ENCODE data around the gene RIMS3. TPM values are rescaled to one million over a fixed set of nuclear protein-coding genes. Genes with fewer than 3 reads are reported as not detected.

Gene RIMS3
- total RNA-seq, 1 experiment from 2014 or later, result 13.7 TPM

DNA sequence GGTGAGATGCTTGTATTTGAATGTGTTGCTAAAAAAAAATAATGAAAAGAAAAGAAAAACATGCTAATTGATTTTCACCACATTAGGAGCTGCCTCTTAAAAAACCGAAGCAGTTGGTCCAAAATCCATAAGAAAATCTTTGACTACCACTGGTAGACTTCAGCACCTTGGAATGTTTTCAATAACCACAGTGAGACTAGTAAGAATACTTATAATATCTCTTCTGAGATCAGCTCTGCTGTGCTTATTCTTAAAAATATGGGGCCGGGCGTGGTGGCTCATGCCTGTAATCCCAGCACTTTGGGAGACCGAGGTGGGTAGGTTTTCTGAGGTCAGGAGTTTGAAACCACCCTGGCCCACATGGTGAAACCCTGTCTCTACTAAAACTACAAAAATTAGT lies 41.1 kb upstream of the RIMS3 start:
- H3K9me3 ChIP-seq (ENCODE audit: control insufficient read depth, low read depth, low read length), result no peaks in the 10 kb centered on the region
- no peak overlapping the region for H3T11ph ChIP-seq (ENCODE audit: low read length)
- no peaks in the 10 kb centered on the region for H3K27me3 ChIP-seq (ENCODE audit: insufficient read depth, low read length)
- no peak overlapping the region for H3K18ac ChIP-seq (ENCODE audit: insufficient read length, low read depth, low read length)
- no peak overlapping the region for H2AFZ ChIP-seq (ENCODE audit: low read length)
- H4K20me1 ChIP-seq (ENCODE audit: control insufficient read depth, insufficient read depth, insufficient read length), result no peaks in the 10 kb centered on the region
- no peak overlapping the region for H3K4me2 ChIP-seq (ENCODE audit: insufficient read depth, insufficient read length, low read length)
- H3K4ac ChIP-seq (ENCODE audit: low read depth, low read length), result no peak overlapping the region
- H3K56ac ChIP-seq (ENCODE audit: insufficient read length, low read depth, low read length), result no peak overlapping the region
- WGBS (ENCODE audit: extremely low coverage, insufficient read length, low lambda C conversion rate), result no CpG with 5 or more reads among the region's 4 CpGs
- H3K79me1 ChIP-seq (ENCODE audit: insufficient read depth, low read depth, low read length, poor library complexity, severe bottlenecking), result no peaks in the 10 kb centered on the region
- H2BK15ac ChIP-seq (ENCODE audit: low read depth, low read length), result no peak overlapping the region
- H3K23me2 ChIP-seq (ENCODE audit: insufficient read length, low read depth, low read length, poor library complexity, severe bottlenecking), result peaks cover 5% of the 10 kb centered on the region
- Mint-ChIP-seq H3K9me3 (no peaks in the 10 kb centered on the region), H3K36me3 (ENCODE audit: insufficient read depth in 1 of 3, low read depth in 3 of 3) (no peaks in the 10 kb centered on the region; a peak in 1 of 7 replicates), H3K4me3 (no peak overlapping the region), H3K4me1 (peaks cover 37 to 38% of the 10 kb centered on the region in 2 experiments), H3K27me3 (ENCODE audit: low read depth) (no peaks in the 10 kb centered on the region), H3K27ac (0 out of 7 replicates have a peak overlapping the region, but pooled peaks of 1 of the 3 experiments have one; percentile 23)
- H3K23ac ChIP-seq (ENCODE audit: insufficient read length, low read depth, low read length), result no peak overlapping the region
- H2BK12ac ChIP-seq (ENCODE audit: insufficient read length, low read depth, low read length), result no peak overlapping the region
- no peak overlapping the region for H4K91ac ChIP-seq (ENCODE audit: insufficient read length, low read depth, low read length)
- H2BK20ac ChIP-seq (ENCODE audit: low read depth, low read length, poor library complexity, severe bottlenecking), result no peak overlapping the region
- H2BK120ac ChIP-seq (ENCODE audit: low read depth, low read length, poor library complexity, severe bottlenecking), result no peak overlapping the region
- no peak overlapping the region for H3K9ac ChIP-seq (ENCODE audit: extremely low read depth, insufficient read length, low read length)
- peaks cover 19% of the 10 kb centered on the region; the same call in 1 of the 2 replicates for H3K79me2 ChIP-seq (ENCODE audit: insufficient read depth, low read length)
- peaks cover 8% of the 10 kb centered on the region for H3K4me1 ChIP-seq (ENCODE audit: insufficient read depth, low read length)
- H3K14ac ChIP-seq (ENCODE audit: insufficient read depth, low read length), result no peak overlapping the region
- no peak overlapping the region for H4K5ac ChIP-seq (ENCODE audit: insufficient read length, low read depth, low read length)
- H4K8ac ChIP-seq (replicated peaks; ENCODE audit: insufficient read length, low read depth, low read length), result no peak overlapping the region
- no peak overlapping the region for H3K27ac ChIP-seq (ENCODE audit: insufficient read length, low read depth, low read length)
- H2BK5ac ChIP-seq (ENCODE audit: insufficient read length, low read length), result no peak overlapping the region
- no peak overlapping the region for H2AK5ac ChIP-seq (ENCODE audit: insufficient read length, low read length)
- TF ChIP-seq, protein P1, sequence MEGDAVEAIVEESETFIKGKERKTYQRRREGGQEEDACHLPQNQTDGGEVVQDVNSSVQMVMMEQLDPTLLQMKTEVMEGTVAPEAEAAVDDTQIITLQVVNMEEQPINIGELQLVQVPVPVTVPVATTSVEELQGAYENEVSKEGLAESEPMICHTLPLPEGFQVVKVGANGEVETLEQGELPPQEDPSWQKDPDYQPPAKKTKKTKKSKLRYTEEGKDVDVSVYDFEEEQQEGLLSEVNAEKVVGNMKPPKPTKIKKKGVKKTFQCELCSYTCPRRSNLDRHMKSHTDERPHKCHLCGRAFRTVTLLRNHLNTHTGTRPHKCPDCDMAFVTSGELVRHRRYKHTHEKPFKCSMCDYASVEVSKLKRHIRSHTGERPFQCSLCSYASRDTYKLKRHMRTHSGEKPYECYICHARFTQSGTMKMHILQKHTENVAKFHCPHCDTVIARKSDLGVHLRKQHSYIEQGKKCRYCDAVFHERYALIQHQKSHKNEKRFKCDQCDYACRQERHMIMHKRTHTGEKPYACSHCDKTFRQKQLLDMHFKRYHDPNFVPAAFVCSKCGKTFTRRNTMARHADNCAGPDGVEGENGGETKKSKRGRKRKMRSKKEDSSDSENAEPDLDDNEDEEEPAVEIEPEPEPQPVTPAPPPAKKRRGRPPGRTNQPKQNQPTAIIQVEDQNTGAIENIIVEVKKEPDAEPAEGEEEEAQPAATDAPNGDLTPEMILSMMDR (conservative IDR thresholded peaks at IDR 0.05), result no peak
- no peak for DNase-seq
